A673 (cell line): ENCODE data around the gene SMDT1.

ENCODE experiments used
- CTCF ChIP-seq: fragments of 300-800, 200-600 bp; sonication (generic); conservative IDR thresholded peaks from 2 replicates; pipeline ENCODE4 v1.5.1; 2017; ENCODE audit warnings: low read depth, mild to moderate bottlenecking, antibody characterized with exemption, low read length, moderate library complexity, mixed read lengths
- EZH2 ChIP-seq: fragments of 200-600 bp; sonication (generic); IDR thresholded peaks from 2 replicates; pipeline ENCODE4 v1.6.1; 2017; ENCODE audit warnings: borderline replicate concordance, low read depth, mild to moderate bottlenecking, mixed read lengths, antibody characterized with exemption, low read length; ENCODE audit not compliant: poor library complexity, severe bottlenecking

DNA sequence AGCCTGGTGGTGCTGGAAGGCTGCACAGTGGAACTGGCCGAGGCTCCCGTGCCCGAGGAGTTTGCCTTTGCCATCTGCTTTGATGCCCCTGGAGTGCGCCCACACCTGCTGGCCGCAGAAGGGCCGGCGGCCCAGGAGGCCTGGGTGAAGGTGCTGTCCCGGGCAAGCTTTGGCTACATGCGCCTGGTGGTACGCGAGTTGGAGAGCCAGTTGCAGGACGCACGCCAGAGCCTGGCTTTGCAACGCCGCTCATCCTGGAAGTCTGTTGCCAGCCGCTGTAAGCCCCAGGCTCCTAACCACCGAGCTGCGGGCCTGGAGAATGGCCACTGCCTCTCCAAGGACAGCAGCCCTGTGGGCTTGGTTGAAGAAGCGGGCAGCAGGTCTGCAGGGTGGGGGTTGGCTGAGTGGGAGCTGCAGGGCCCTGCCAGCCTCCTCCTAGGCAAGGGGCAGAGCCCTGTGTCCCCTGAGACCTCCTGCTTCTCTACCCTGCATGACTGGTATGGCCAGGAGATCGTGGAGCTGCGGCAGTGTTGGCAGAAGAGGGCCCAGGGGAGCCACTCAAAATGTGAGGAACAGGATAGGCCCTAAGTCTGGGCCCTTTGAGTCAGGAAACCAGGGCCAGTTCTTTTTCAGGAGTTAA, 1.9 kb upstream of the SMDT1 start:
- TF ChIP-seq EZH2 (no peak), CTCF (no peak)
